Activated CD8-positive, alpha-beta T cell treated with anti-CD3 and anti-CD28 coated beads, Interleukin-2, amount 10 ng/mL, durations not matched to agents 7 days and 5 days (primary cell): Measurements from ENCODE around the gene SLC25A42. TPM values are rescaled to one million over a fixed set of nuclear protein-coding genes. Genes with fewer than 3 reads are reported as not detected.
"Not testable (repeated sequence)": the region's sequence is repeated elsewhere in the genome, so short reads cannot be mapped to it uniquely, and the experiment has no call there.

Experiments used
- ATAC-seq: fragments of 150-1000 bp; cut with Tn5 transposase; one replicate; pipeline ENCODE4 v1.10.0; 2021; ENCODE audit warnings: moderate library complexity
- CTCF ChIA-PET: fragments of 350-600 bp; sonication (Branson Sonifier 250); formaldehyde crosslinking; loops from one replicate; lab custom pipeline; 2021; ENCODE audit warnings: antibody characterized with exemption; lab: Charles Lee
- POLR2A ChIA-PET: fragments of 350-600 bp; sonication (Branson Sonifier 250); formaldehyde crosslinking; loops from one replicate; lab custom pipeline; 2021; ENCODE audit warnings: antibody characterized with exemption; lab: Charles Lee
- DNase-seq: peaks from one replicate; pipeline ENCODE4 v3.0.0-alpha.2; 2020
- H3K27ac Mint-ChIP-seq: one replicate; pipeline ENCODE4 v1.8.0; 2021; ENCODE audit warnings: mild to moderate bottlenecking, mixed read lengths
- H3K27me3 Mint-ChIP-seq: one replicate; pipeline ENCODE4 v1.8.0; 2021; ENCODE audit warnings: low read depth, mixed read lengths
- H3K36me3 Mint-ChIP-seq: one replicate; pipeline ENCODE4 v1.8.0; 2021; ENCODE audit warnings: low read depth, mixed read lengths
- H3K4me1 Mint-ChIP-seq: one replicate; pipeline ENCODE4 v1.8.0; 2021; ENCODE audit warnings: low read depth, mixed read lengths
- H3K4me3 Mint-ChIP-seq: one replicate; pipeline ENCODE4 v1.8.0; 2021; ENCODE audit warnings: mild to moderate bottlenecking, mixed read lengths
- H3K9me3 Mint-ChIP-seq: one replicate; pipeline ENCODE4 v1.8.0; 2022; ENCODE audit warnings: mixed read lengths; ENCODE audit not compliant: insufficient read depth
- total RNA-seq, 2 experiments: library from RNA; stranded (reverse); gene quantifications; one replicate each; pipeline ENCODE4 v1.2.3, GENCODE V29; 2021

SLC25A42 gene
- 10 to 100 TPM; 20.1 to 20.2 TPM for total RNA-seq

GRCh38 chr19:19063183-19064097 is at the start of gene SLC25A42:
SLC25A42 (plus strand) TSS chr19:19063994; CDS start chr19:19096125, 32,131 bp downstream.
- POLR2A ChIA-PET: interaction anchor here (0.6 to 1.0 kb wide), 2 partner anchors 98 to 258 kb away, joined by 3 to 4 read pairs; no protein-coding TSS in a partner anchor
- CTCF ChIA-PET: interaction anchor here (0.6 to 1.9 kb wide), 9 partner anchors 9 to 557 kb away, joined by 3 to 8 read pairs (median 3); no protein-coding TSS in a partner anchor

GRCh38 chr19:19021115-19021514 is 42.7 kb upstream of the SLC25A42 start:
- Mint-ChIP-seq H3K27ac (no peak overlapping the region), H3K27me3 (no peaks in the 10 kb centered on the region), H3K36me3 (peaks cover 65% of the 10 kb centered on the region), H3K9me3 (no peaks in the 10 kb centered on the region), H3K4me1 (peaks cover 31% of the 10 kb centered on the region), H3K4me3 (no peak overlapping the region)
- POLR2A ChIA-PET: no interaction called here
- CTCF ChIA-PET: interaction anchor here (0.6 kb wide), 3 partner anchors 17 to 228 kb away, joined by 3 read pairs; no protein-coding TSS in a partner anchor
- no peak for DNase-seq
- no peak for ATAC-seq

More at GRCh38 chr19:19063183-19064097, at the start of gene SLC25A42:
- ATAC-seq (peak; percentile 97), DNase-seq (peak; percentile 99)
- Mint-ChIP-seq H3K4me1 (peaks cover 29% of the 10 kb centered on the region), H3K27ac (peak within 1 kb of the TSS; percentile 86), H3K27me3 (no peaks in the 10 kb centered on the region), H3K9me3 (no peaks in the 10 kb centered on the region), H3K4me3 (peak within 1 kb of the TSS; percentile 79), H3K36me3 (peaks cover 7% of the 10 kb centered on the region)

DNA sequence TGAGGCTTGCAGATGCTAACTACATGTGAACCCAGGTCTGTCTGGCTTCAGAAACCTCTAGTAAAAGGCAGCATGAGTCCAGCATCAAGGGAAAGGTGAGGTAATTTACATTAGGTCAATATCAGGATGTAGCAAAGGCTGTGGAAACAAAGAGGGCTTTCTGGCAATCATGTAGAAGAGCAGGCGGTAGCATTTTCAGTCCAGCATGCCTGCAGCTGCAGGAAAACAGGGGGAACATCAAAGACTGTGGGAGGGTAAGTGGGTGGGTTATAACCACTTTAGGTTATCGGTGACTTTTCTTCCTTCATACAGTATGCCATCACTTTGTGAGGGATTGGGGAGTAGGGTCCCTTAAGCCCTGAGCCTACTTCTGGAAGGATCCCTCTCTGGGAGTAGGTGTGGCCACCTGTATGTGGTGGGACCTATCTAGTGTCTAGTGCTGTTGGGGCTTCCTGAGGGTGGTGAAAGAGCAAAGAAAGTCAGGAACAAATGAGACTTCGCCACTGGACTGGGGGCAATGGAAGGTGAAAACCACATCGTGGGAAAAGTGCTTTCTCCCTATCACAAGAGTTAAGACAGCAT is 41.3 kb upstream of the SLC25A42 start:
- CTCF ChIA-PET: no interaction called here
- no peak for ATAC-seq

GRCh38 chr19:19023376-19023775 is 40.4 kb upstream of the SLC25A42 start:
- H3K27me3 Mint-ChIP-seq, H3K27ac Mint-ChIP-seq, H3K9me3 Mint-ChIP-seq, H3K4me3 Mint-ChIP-seq, POLR2A ChIA-PET, DNase-seq, ATAC-seq, CTCF ChIA-PET: not testable (repeated sequence)
- H3K4me1 Mint-ChIP-seq: peaks cover 36% of the 10 kb centered on the region
- H3K36me3 Mint-ChIP-seq: peaks cover 67% of the 10 kb centered on the region

More for the DNA sequence above, 41.3 kb upstream of the SLC25A42 start:
- Mint-ChIP-seq H3K36me3 (peaks cover 66% of the 10 kb centered on the region), H3K27ac (peak overlapping the region; percentile 46), H3K4me1 (peaks cover 36% of the 10 kb centered on the region), H3K9me3 (no peaks in the 10 kb centered on the region), H3K27me3 (no peaks in the 10 kb centered on the region), H3K4me3 (no peak overlapping the region)
- POLR2A ChIA-PET: no interaction called here
- DNase-seq: no peak

DNA sequence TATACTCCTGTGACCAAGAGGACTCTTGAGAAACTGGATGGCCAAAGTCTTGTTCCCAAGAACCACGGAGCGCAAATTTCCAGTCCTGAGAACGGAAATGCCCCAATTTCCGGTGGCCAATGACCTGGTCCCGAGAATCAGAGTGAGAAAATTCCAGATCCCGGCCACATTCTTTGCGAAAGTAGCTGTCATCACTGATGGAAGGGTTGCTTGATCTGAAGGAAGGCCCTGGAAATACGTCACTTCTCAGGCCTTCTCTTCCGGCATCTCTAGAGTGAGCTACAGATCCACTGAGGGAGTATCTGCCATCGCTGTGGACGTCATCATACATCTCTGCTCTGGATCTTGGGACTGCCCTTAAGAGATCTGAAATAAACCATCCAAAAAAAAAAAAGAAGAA is 37.9 kb upstream of the SLC25A42 start:
- ChIA-PET POLR2A (no interaction called here), CTCF (no interaction called here)
- peaks cover 71% of the 10 kb centered on the region for H3K36me3 Mint-ChIP-seq

DNA sequence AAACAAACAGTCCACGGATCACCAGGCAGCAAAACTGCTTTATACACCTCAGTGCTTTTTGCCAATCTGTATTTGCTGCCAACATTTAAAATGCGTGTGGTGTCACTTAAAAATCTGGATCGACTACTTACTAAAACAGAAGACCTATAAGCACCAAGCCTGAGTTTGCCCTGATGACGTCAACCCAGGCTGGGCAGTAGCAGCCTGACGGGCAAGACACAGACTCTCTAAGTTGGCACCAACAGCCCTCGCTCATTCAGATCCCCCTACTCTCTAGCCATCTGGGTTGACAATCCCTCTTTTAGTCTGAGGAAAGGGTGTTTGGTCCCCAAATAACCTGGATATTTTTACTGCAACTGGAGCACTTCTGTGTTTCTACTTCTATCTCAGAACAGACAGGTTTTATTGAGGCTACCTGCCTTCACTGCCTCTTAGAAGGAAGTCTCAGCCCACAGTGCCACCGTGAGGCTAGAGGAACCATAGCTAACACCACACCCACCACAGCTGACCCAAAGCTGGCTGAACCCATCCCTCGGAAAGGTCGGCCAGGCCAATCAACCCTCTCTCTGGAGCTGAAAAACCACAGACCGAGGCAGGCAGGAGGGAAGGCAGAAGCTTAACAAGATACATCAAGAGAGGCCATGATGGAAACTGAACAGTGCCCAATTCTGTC is 37.4 kb upstream of the SLC25A42 start:
- ChIA-PET POLR2A (no interaction called here), CTCF (no interaction called here)
- ATAC-seq (no peak), DNase-seq (no peak)
- Mint-ChIP-seq H3K4me3 (no peak overlapping the region), H3K9me3 (no peaks in the 10 kb centered on the region), H3K36me3 (peaks cover 70% of the 10 kb centered on the region), H3K27me3 (no peaks in the 10 kb centered on the region), H3K4me1 (peaks cover 41% of the 10 kb centered on the region), H3K27ac (no peak overlapping the region)

More for the DNA sequence above, 37.9 kb upstream of the SLC25A42 start:
- DNase-seq (no peak), ATAC-seq (no peak)
- Mint-ChIP-seq H3K27ac (no peak overlapping the region), H3K9me3 (no peaks in the 10 kb centered on the region), H3K4me1 (peaks cover 42% of the 10 kb centered on the region), H3K4me3 (no peak overlapping the region), H3K27me3 (no peaks in the 10 kb centered on the region)

DNA sequence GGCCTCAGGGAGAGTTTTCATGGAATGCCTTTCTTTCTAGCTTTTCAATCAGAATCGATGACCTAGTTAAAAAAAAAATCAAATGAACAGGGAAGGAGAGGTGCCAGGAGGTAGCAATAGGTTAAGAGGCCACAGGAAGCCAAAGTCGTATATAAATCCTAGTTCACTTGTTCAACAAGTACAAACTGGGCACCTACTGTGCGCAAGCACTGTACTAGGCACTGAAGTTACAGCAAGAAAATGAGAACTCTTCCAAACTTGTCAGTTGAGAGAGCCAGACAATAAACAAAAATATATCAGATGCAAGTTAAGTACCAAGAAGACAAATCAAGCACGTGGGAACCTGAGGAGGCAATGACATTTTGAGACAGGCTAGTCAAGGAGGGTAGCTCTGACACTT is 36.6 kb upstream of the SLC25A42 start:
- no peak for DNase-seq
- no peaks in the 10 kb centered on the region for H3K9me3 Mint-ChIP-seq
- peaks cover 44% of the 10 kb centered on the region for H3K4me1 Mint-ChIP-seq
- ChIA-PET CTCF (no interaction called here), POLR2A (no interaction called here)
- no peak overlapping the region for H3K27ac Mint-ChIP-seq
- ATAC-seq: no peak
- no peak overlapping the region for H3K4me3 Mint-ChIP-seq
- peaks cover 70% of the 10 kb centered on the region for H3K36me3 Mint-ChIP-seq
- no peaks in the 10 kb centered on the region for H3K27me3 Mint-ChIP-seq

GRCh38 chr19:19028526-19028925 is 35.3 kb upstream of the SLC25A42 start:
- CTCF ChIA-PET: no interaction called here
- no peaks in the 10 kb centered on the region for H3K9me3 Mint-ChIP-seq
- no peak overlapping the region for H3K27ac Mint-ChIP-seq
- H3K36me3 Mint-ChIP-seq: peaks cover 62% of the 10 kb centered on the region
- ATAC-seq (no peak), DNase-seq (no peak)
- POLR2A ChIA-PET: no interaction called here
- no peak overlapping the region for H3K4me3 Mint-ChIP-seq
- H3K27me3 Mint-ChIP-seq: no peaks in the 10 kb centered on the region
- H3K4me1 Mint-ChIP-seq: peaks cover 35% of the 10 kb centered on the region

- peak overlapping the region; percentile 92 for H3K27ac Mint-ChIP-seq
- H3K4me1 Mint-ChIP-seq: peaks cover 38% of the 10 kb centered on the region
- CTCF ChIA-PET: no interaction called here
- H3K36me3 Mint-ChIP-seq: peaks cover 43% of the 10 kb centered on the region
- DNase-seq (no peak), ATAC-seq (no peak)
- POLR2A ChIA-PET: no interaction called here
- no peaks in the 10 kb centered on the region for H3K27me3 Mint-ChIP-seq
- H3K9me3 Mint-ChIP-seq: no peaks in the 10 kb centered on the region
- H3K4me3 Mint-ChIP-seq: peak overlapping the region; percentile 87
Measured at GRCh38 chr19:19031891-19032290, 31.9 kb upstream of the SLC25A42 start.

DNA sequence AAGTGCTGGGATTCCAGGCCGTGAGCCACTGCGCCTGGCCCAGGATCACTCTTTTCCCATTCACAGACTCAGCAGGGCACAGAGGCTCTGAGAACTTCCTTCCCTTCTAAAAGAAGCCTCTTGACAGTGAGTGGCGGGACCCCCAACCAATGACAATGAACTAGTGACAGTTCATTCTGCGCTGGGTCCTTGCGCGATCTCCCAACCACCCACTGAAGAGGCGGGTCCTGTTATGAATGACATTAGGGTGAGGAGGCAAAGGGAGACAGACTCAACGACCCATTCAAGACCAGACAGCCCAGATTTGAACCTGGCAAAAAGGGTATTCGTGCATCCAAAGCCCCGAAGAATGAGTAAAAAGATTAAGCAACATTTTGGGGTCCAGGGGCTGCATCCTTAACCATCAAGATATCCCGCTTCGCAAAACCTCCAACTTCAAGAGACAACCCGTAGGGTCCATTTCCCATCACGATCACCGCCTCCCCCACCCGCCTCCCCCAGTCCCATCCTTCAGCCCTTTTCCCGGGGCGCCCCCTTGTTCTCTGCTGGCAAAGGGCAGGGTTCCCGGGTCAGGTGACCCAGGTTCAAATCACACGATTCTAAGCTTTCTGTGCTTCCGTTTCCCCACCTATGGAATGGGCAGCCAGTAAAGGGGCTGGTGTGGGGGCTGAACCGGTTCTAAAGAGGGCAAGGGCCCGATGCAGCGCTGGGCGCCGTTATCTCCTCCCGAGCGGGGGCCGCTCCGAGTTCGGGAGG is 31.2 kb upstream of the SLC25A42 start:
- ChIA-PET CTCF (no interaction called here), POLR2A (interaction anchor here (0.6 kb wide), 2 partner anchors 53 to 204 kb away, joined by 3 read pairs; no protein-coding TSS in a partner anchor)
- Mint-ChIP-seq H3K27me3 (no peaks in the 10 kb centered on the region), H3K4me1 (peaks cover 32% of the 10 kb centered on the region), H3K36me3 (peaks cover 41% of the 10 kb centered on the region), H3K4me3 (peak overlapping the region; percentile 87), H3K27ac (peak overlapping the region; percentile 92), H3K9me3 (no peaks in the 10 kb centered on the region)
- peak; percentile 68 for ATAC-seq
- DNase-seq: peak; percentile 94

GRCh38 chr19:19033176-19033425 is 30.7 kb upstream of the SLC25A42 start:
- no peaks in the 10 kb centered on the region for H3K27me3 Mint-ChIP-seq
- ChIA-PET POLR2A (interaction anchor here (0.6 kb wide), 1 partner anchor 205 kb away, joined by 3 read pairs; no protein-coding TSS in a partner anchor), CTCF (no interaction called here)
- peak overlapping the region; percentile 87 for H3K4me3 Mint-ChIP-seq
- H3K36me3 Mint-ChIP-seq: peaks cover 44% of the 10 kb centered on the region
- ATAC-seq: no peak
- H3K9me3 Mint-ChIP-seq: no peaks in the 10 kb centered on the region
- no peak for DNase-seq
- peak overlapping the region; percentile 92 for H3K27ac Mint-ChIP-seq
- peaks cover 32% of the 10 kb centered on the region for H3K4me1 Mint-ChIP-seq
